ENCODE data around the gene ADD2.

DNA sequence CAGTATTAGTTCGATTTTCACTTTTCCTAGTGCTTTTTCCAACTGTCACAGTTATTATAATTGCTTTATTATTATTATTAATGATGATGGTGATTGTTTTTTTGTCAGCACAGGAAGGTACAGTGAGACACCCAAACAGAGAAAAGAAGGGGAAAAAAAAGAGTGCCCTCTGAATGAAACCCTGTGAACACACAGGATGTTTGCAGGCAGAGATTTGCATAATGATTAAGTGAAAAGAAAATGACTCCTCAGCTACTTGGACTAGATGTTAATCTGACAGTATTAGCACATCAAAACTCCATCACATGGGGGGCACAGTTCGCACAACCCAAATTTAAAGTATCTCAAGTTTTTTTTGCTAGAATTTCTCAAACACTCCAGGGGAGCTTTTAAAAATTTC, 32.9 kb downstream of the ADD2 start:
- TF ChIP-seq, protein P1, sequence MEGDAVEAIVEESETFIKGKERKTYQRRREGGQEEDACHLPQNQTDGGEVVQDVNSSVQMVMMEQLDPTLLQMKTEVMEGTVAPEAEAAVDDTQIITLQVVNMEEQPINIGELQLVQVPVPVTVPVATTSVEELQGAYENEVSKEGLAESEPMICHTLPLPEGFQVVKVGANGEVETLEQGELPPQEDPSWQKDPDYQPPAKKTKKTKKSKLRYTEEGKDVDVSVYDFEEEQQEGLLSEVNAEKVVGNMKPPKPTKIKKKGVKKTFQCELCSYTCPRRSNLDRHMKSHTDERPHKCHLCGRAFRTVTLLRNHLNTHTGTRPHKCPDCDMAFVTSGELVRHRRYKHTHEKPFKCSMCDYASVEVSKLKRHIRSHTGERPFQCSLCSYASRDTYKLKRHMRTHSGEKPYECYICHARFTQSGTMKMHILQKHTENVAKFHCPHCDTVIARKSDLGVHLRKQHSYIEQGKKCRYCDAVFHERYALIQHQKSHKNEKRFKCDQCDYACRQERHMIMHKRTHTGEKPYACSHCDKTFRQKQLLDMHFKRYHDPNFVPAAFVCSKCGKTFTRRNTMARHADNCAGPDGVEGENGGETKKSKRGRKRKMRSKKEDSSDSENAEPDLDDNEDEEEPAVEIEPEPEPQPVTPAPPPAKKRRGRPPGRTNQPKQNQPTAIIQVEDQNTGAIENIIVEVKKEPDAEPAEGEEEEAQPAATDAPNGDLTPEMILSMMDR (conservative IDR thresholded peaks at IDR 0.05; ENCODE audit: low read depth, low read length): no peak
- no peak for TF ChIP-seq EZH2 (IDR thresholded peaks at IDR 0.05; ENCODE audit: borderline replicate concordance, low read depth, low read length, poor library complexity, severe bottlenecking)
